Gastrocnemius medialis (tissue), 4 donors: Measurements from ENCODE around the gene GNB3.

Experiments used
- POLR2A ChIP-seq, 2 donors: fragments of 450-650 bp; IDR thresholded peaks; one replicate each; pipeline ENCODE4 v1.6.1; 2017; ENCODE audit warnings: antibody characterized with exemption in 2 of 2, mild to moderate bottlenecking in 2 of 2, moderate library complexity in 2 of 2
- TF ChIP-seq, protein P1 (sequence below), 5 experiments: fragments of 450-650 bp in 3 of 5; fragments of 200-600 bp in 2 of 5; sonication (generic) in 2 of 5; IDR thresholded peaks in 4 of 5; conservative IDR thresholded peaks in 1 of 5; 1 replicate in 4 of 5; 2 replicates in 1 of 5; pipeline ENCODE4 v1.5.1; 2016 to 2019; ENCODE audit warnings: antibody characterized with exemption in 5 of 5, mild to moderate bottlenecking in 3 of 5, moderate library complexity in 3 of 5

DNA sequence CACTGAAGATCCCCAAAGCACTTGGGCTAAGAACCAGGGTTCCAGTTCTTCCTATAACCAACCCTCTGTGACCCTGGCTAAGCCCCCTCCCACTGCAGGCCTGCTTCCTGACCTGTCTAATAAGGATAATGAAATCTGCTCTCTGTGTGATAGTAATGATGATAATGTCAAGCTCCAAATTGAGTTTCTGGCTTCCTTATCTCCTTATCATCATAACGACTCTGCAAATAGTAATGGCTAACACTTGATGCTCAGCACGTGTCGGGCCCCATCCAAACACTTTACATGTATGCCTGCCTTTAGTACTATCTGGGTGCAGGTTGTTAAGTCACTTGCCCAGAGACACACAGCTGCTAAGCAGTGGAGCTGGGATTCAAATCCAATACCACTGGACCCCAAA is 24.1 kb upstream of the GNB3 start:
- TF ChIP-seq, protein P1, sequence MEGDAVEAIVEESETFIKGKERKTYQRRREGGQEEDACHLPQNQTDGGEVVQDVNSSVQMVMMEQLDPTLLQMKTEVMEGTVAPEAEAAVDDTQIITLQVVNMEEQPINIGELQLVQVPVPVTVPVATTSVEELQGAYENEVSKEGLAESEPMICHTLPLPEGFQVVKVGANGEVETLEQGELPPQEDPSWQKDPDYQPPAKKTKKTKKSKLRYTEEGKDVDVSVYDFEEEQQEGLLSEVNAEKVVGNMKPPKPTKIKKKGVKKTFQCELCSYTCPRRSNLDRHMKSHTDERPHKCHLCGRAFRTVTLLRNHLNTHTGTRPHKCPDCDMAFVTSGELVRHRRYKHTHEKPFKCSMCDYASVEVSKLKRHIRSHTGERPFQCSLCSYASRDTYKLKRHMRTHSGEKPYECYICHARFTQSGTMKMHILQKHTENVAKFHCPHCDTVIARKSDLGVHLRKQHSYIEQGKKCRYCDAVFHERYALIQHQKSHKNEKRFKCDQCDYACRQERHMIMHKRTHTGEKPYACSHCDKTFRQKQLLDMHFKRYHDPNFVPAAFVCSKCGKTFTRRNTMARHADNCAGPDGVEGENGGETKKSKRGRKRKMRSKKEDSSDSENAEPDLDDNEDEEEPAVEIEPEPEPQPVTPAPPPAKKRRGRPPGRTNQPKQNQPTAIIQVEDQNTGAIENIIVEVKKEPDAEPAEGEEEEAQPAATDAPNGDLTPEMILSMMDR (IDR thresholded peaks at IDR 0.05 in 4 of 5, conservative IDR thresholded peaks at IDR 0.05 in 1 of 5): no peak
- TF ChIP-seq POLR2A (IDR thresholded peaks at IDR 0.05): no peak
